Tibial nerve (tissue), 4 donors: ENCODE results near the gene NPSR1.

Experiments used
- EP300 ChIP-seq, 2 donors: sonication (generic); formaldehyde crosslinking; IDR thresholded peaks; one replicate each; pipeline ENCODE4 v1.6.1; 2017; ENCODE audit warnings: antibody characterized with exemption in 2 of 2, mild to moderate bottlenecking in 1 of 2
- POLR2A ChIP-seq, 2 donors: fragments of 450-650 bp; IDR thresholded peaks; one replicate each; pipeline ENCODE4 v1.6.1; 2017; ENCODE audit warnings: antibody characterized with exemption in 2 of 2, mild to moderate bottlenecking in 2 of 2, moderate library complexity in 2 of 2
- TF ChIP-seq, protein P1 (sequence below), 5 experiments: fragments of 200-600 bp in 3 of 5; fragments of 450-650 bp in 2 of 5; sonication (generic) in 3 of 5; IDR thresholded peaks; one replicate each; pipeline ENCODE4 v1.5.1; 2016 to 2019; ENCODE audit warnings: antibody characterized with exemption in 5 of 5, mild to moderate bottlenecking in 3 of 5, moderate library complexity in 2 of 5

DNA sequence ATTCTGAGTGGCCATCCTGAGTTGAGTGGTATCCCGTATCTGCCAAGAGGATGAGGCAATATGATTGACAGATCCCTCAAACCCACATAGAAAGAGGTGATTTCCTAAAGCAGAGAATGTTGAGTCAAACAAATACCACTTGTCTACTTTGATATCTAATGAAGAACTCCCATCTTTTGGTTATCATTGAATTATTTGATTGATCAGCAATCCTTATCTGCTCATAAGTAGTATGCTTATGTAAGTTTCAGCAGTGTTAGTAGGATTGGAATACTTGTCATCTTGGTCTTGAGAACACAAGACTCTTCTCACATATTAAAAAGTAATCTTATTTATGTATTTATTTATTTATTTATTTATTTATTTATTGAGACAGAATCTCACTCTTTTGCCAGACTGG is 231.9 kb downstream of the NPSR1 start:
- TF ChIP-seq, protein P1, sequence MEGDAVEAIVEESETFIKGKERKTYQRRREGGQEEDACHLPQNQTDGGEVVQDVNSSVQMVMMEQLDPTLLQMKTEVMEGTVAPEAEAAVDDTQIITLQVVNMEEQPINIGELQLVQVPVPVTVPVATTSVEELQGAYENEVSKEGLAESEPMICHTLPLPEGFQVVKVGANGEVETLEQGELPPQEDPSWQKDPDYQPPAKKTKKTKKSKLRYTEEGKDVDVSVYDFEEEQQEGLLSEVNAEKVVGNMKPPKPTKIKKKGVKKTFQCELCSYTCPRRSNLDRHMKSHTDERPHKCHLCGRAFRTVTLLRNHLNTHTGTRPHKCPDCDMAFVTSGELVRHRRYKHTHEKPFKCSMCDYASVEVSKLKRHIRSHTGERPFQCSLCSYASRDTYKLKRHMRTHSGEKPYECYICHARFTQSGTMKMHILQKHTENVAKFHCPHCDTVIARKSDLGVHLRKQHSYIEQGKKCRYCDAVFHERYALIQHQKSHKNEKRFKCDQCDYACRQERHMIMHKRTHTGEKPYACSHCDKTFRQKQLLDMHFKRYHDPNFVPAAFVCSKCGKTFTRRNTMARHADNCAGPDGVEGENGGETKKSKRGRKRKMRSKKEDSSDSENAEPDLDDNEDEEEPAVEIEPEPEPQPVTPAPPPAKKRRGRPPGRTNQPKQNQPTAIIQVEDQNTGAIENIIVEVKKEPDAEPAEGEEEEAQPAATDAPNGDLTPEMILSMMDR (IDR thresholded peaks at IDR 0.05): no peak
- TF ChIP-seq POLR2A (IDR thresholded peaks at IDR 0.05): no peak
- TF ChIP-seq EP300 (IDR thresholded peaks at IDR 0.05): no peak
